Neuron (in vitro differentiated cells): Measurements from ENCODE around the gene STXBP6.

Source experiments
- H2AFZ ChIP-seq: one replicate; pipeline ENCODE4 v1.6.1; 2013; ENCODE audit warnings: low read depth, mild to moderate bottlenecking, inconsistent platforms, low read length, moderate library complexity
- H3K27me3 ChIP-seq: one replicate; pipeline ENCODE4 v1.6.1; 2013; ENCODE audit warnings: low read length; ENCODE audit not compliant: insufficient read depth
- H3K36me3 ChIP-seq: one replicate; pipeline ENCODE4 v1.6.1; 2013; ENCODE audit warnings: low read length; ENCODE audit not compliant: insufficient read depth
- H3K4me1 ChIP-seq: one replicate; pipeline ENCODE4 v1.6.1; 2013; ENCODE audit warnings: low read length; ENCODE audit not compliant: insufficient read depth
- H3K4me3 ChIP-seq: 2 replicates; pipeline ENCODE4 v1.5.1; 2013; ENCODE audit warnings: mild to moderate bottlenecking, low read length, moderate library complexity
- H3K9me3 ChIP-seq: one replicate; pipeline ENCODE4 v1.6.1; 2013; ENCODE audit warnings: low read length

Gene STXBP6

GRCh38 chr14:24866067-24866639 is 183.8 kb downstream of the STXBP6 start:
- Histone ChIP-seq H3K4me1 (no peaks in the 10 kb centered on the region), H3K27me3 (peaks cover 3% of the 10 kb centered on the region), H3K36me3 (no peaks in the 10 kb centered on the region), H3K9me3 (no peaks in the 10 kb centered on the region), H3K4me3 (no peak overlapping the region), H2AFZ (no peak overlapping the region)

GRCh38 chr14:24863968-24864684 is 185.8 kb downstream of the STXBP6 start:
- Histone ChIP-seq H3K9me3 (no peaks in the 10 kb centered on the region), H3K27me3 (peaks cover 3% of the 10 kb centered on the region), H3K4me1 (no peaks in the 10 kb centered on the region), H3K4me3 (no peak overlapping the region), H3K36me3 (no peaks in the 10 kb centered on the region), H2AFZ (no peak overlapping the region)

GRCh38 chr14:24861083-24861630 is 188.8 kb downstream of the STXBP6 start:
- H3K4me3 ChIP-seq, result no peak overlapping the region
- H2AFZ ChIP-seq, result no peak overlapping the region

GRCh38 chr14:24859559-24859958 is 190.4 kb downstream of the STXBP6 start:
- Histone ChIP-seq H3K36me3 (no peaks in the 10 kb centered on the region), H3K4me1 (no peaks in the 10 kb centered on the region), H3K27me3 (peaks cover 3% of the 10 kb centered on the region), H3K4me3 (no peak overlapping the region), H3K9me3 (no peaks in the 10 kb centered on the region), H2AFZ (no peak overlapping the region)

More at GRCh38 chr14:24861083-24861630, 188.8 kb downstream of the STXBP6 start:
- Histone ChIP-seq H3K36me3 (no peaks in the 10 kb centered on the region), H3K9me3 (no peaks in the 10 kb centered on the region), H3K27me3 (peaks cover 3% of the 10 kb centered on the region), H3K4me1 (no peaks in the 10 kb centered on the region)

DNA sequence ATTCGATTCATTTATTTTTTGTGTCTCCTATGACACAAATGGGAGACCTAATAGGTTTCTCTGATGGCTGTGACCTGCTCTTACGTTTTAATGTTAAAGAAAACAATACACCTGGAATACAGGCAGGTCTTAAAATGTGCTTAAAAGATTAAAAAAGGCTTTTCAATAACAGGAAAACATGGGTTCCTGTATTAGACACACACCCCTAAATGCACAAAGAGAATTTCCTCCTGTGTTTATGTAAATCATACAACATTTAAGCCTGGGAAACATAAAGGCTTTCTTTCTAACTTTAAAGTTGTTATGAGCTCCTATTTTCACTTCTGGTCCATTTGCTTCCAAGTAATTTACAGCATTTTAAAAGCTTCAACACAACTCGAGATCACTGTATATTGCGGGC is 191.3 kb downstream of the STXBP6 start:
- Histone ChIP-seq H3K36me3 (no peaks in the 10 kb centered on the region), H2AFZ (no peak overlapping the region), H3K27me3 (peaks cover 3% of the 10 kb centered on the region), H3K4me1 (no peaks in the 10 kb centered on the region), H3K9me3 (no peaks in the 10 kb centered on the region), H3K4me3 (no peak overlapping the region)

DNA sequence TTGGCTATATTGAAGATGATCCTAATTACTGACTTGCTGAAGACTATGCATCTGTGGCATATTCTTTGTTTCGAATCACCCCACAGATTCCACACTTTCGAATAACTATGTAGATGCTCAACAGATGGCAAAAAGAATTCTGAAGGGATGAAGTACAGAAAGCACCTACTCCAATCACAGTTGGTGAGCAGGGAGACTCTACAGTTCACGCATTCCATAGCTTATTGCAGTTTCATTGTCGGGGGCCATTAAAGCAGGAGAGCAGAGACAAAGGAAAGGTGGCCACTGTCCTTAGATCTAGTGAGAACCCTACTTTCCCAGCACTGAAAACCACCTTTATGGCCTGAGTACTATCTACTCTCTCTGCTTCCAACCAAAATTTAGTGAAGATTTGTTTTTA is 191.9 kb downstream of the STXBP6 start:
- no peaks in the 10 kb centered on the region for H3K4me1 ChIP-seq
- no peak overlapping the region for H2AFZ ChIP-seq
- peaks cover 3% of the 10 kb centered on the region for H3K27me3 ChIP-seq
- H3K36me3 ChIP-seq, result no peaks in the 10 kb centered on the region
- no peak overlapping the region for H3K4me3 ChIP-seq
- H3K9me3 ChIP-seq, result no peaks in the 10 kb centered on the region

- Histone ChIP-seq H2AFZ (no peak overlapping the region), H3K4me3 (no peak overlapping the region), H3K4me1 (peaks cover 1% of the 10 kb centered on the region), H3K9me3 (no peaks in the 10 kb centered on the region), H3K27me3 (peaks cover 3% of the 10 kb centered on the region), H3K36me3 (no peaks in the 10 kb centered on the region)
Measured at GRCh38 chr14:24857277-24857676, 192.7 kb downstream of the STXBP6 start.

DNA sequence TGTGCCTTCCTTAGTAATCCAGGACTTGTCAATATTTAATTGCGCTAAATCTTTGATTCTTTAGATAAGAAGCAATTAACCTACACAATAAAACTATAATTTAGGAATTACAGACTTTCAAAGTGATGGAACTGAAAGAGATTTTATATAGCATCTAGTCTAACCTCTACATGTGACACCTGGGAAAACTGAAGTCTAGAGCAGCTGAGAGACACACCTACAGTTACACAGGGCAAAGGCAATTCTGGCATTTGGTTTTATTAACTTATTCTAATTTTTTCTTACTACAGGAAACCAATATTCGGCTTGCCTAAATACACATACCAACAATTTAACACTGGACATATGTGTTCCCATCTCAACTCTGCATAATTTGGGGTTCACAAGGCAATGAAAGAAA is 196.5 kb downstream of the STXBP6 start:
- no peaks in the 10 kb centered on the region for H3K9me3 ChIP-seq
- no peak overlapping the region for H2AFZ ChIP-seq
- H3K27me3 ChIP-seq, result no peaks in the 10 kb centered on the region
- H3K4me1 ChIP-seq, result peaks cover 4% of the 10 kb centered on the region
- no peaks in the 10 kb centered on the region for H3K36me3 ChIP-seq
- H3K4me3 ChIP-seq, result no peak overlapping the region

DNA sequence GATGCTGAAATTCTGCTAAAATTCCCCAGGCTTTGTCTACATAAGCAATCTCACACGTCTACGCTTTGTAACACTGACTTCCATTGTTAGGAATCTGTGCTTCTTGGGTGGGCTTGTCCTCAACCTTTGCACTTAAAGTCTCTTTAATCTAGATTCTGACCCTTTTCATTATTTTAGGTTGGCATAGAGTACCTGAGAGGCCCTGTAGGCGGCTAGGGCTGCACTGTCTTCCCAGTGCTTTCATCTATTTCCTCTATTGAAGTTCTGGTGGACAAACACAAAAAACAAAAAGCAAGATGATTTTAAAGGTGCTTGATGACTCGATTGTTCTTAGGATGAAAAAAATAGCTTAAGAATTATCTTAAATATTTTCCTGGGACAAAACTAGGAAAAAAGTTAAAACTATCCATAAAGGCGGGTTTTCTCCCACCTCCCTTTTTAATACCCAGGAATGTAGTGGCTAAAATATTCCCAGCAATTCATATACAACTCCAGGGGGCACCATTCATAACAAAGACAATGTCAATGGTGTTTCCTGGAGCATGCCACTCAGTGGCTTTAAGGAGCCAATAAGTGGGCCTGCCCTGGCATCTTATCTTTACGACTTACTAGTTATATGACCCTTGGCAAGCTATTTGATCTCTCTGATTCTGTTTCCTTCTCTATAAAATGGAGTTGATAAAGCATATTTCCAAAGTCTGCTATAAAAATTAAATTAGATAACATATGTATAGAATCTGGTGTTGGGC is 197.5 kb downstream of the STXBP6 start:
- peaks cover 4% of the 10 kb centered on the region for H3K4me1 ChIP-seq
- no peak overlapping the region for H2AFZ ChIP-seq
- H3K27me3 ChIP-seq, result no peaks in the 10 kb centered on the region
- H3K9me3 ChIP-seq, result no peaks in the 10 kb centered on the region
- no peaks in the 10 kb centered on the region for H3K36me3 ChIP-seq
- no peak overlapping the region for H3K4me3 ChIP-seq

- peaks cover 4% of the 10 kb centered on the region for H3K4me1 ChIP-seq
- H2AFZ ChIP-seq, result no peak overlapping the region
- H3K36me3 ChIP-seq, result no peaks in the 10 kb centered on the region
- H3K4me3 ChIP-seq, result no peak overlapping the region
- H3K27me3 ChIP-seq, result no peaks in the 10 kb centered on the region
- H3K9me3 ChIP-seq, result no peaks in the 10 kb centered on the region
Measured at GRCh38 chr14:24851837-24852236, 198.1 kb downstream of the STXBP6 start.

GRCh38 chr14:24851406-24851805 is 198.5 kb downstream of the STXBP6 start:
- Histone ChIP-seq H3K4me3 (no peak overlapping the region), H3K27me3 (no peaks in the 10 kb centered on the region), H3K9me3 (no peaks in the 10 kb centered on the region), H2AFZ (no peak overlapping the region), H3K36me3 (no peaks in the 10 kb centered on the region), H3K4me1 (peaks cover 4% of the 10 kb centered on the region)

- no peaks in the 10 kb centered on the region for H3K36me3 ChIP-seq
Measured at GRCh38 chr14:24850072-24850471, 199.9 kb downstream of the STXBP6 start.

DNA sequence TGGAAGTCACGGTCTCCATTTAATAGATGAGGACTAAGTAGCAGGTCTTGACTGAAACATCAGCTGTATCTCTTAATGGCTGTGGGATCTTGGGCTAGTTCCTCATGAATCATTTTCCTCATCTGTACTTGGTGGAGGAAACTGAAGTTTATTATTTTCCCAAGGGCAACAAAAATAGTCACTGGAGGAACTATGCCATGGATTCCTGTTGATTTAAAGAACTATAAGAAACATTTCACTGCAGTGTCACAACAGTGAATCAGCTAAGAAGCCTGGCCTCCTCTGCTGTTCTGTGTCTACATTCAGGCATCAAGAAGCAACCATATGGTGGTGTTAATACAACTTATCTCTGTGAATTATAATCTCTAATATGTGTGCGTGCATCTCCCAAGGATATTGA is 200.5 kb downstream of the STXBP6 start:
- Histone ChIP-seq H3K4me1 (peaks cover 9% of the 10 kb centered on the region), H2AFZ (no peak overlapping the region), H3K4me3 (no peak overlapping the region), H3K27me3 (no peaks in the 10 kb centered on the region), H3K9me3 (no peaks in the 10 kb centered on the region), H3K36me3 (no peaks in the 10 kb centered on the region)

More at GRCh38 chr14:24850072-24850471, 199.9 kb downstream of the STXBP6 start:
- Histone ChIP-seq H3K4me3 (no peak overlapping the region), H2AFZ (no peak overlapping the region), H3K27me3 (no peaks in the 10 kb centered on the region), H3K4me1 (peaks cover 9% of the 10 kb centered on the region), H3K9me3 (no peaks in the 10 kb centered on the region)
